B cell (primary cell): ENCODE results near the gene ZMYND8. TPM values are rescaled to one million over a fixed set of nuclear protein-coding genes. Genes with fewer than 3 reads are reported as not detected.

Experiments used
- ATAC-seq: fragments of 200-7000 bp; cut with Tn5 transposase; one replicate; pipeline ENCODE4 v1.10.0; 2021; ENCODE audit warnings: low read depth, mild to moderate bottlenecking, moderate number of reproducible peaks, moderate library complexity
- CTCF ChIA-PET: fragments of 350-600 bp; sonication (Branson Sonifier 250); formaldehyde crosslinking; loops from one replicate; lab custom pipeline; 2021; ENCODE audit warnings: antibody characterized with exemption, inconsistent platforms; lab: Charles Lee
- POLR2A ChIA-PET: fragments of 350-600 bp; sonication (Branson Sonifier 250); formaldehyde crosslinking; loops from one replicate; lab custom pipeline; 2021; ENCODE audit warnings: antibody characterized with exemption; lab: Charles Lee
- DNase-seq: peaks from one replicate; pipeline ENCODE4 v3.0.0; 2013
- H2AFZ ChIP-seq: 2 replicates; pipeline ENCODE4 v1.6.1; 2012; ENCODE audit warnings: mild to moderate bottlenecking, low read depth, low read length; ENCODE audit not compliant: insufficient read depth, poor library complexity, severe bottlenecking
- H3K27ac ChIP-seq, 2 donors: 1 replicate in 1 of 2; 2 replicates in 1 of 2; pipeline ENCODE4 v1.5.1; 2012 to 2013; ENCODE audit warnings: low read length in 2 of 2, mild to moderate bottlenecking in 2 of 2, moderate library complexity in 1 of 2
- H3K27me3 ChIP-seq, 4 experiments: fragments of 200-600 bp in 1 of 4; sonication (generic) in 1 of 4; replicated peaks in 1 of 4; 1 replicate in 2 of 4; 2 replicates in 2 of 4; pipeline versions ENCODE4 v1.6.1 to v1.7.0; 2013 to 2016; ENCODE audit warnings: low read length in 3 of 4, mild to moderate bottlenecking in 2 of 4, mixed read lengths in 1 of 4, moderate library complexity in 1 of 4; ENCODE audit not compliant: insufficient read depth in 4 of 4, control insufficient read depth in 3 of 4; ENCODE audit errors: control extremely low read depth in 1 of 4
- H3K36me3 ChIP-seq, 2 experiments: replicated peaks in 1 of 2; 1 replicate in 1 of 2; 2 replicates in 1 of 2; pipeline versions ENCODE4 v1.6.1 to v1.7.1; 2013; ENCODE audit warnings: low read length in 1 of 2; ENCODE audit not compliant: insufficient read depth in 2 of 2, control insufficient read depth in 1 of 2; ENCODE audit errors: control extremely low read depth in 1 of 2, extremely low read depth in 1 of 2
- H3K4me1 ChIP-seq, 2 donors: fragments of 200-600 bp in 1 of 2; sonication (generic) in 1 of 2; 1 replicate in 1 of 2; 2 replicates in 1 of 2; pipeline versions ENCODE4 v1.5.1 to v1.6.1; 2013 to 2017; ENCODE audit warnings: low read length in 2 of 2; ENCODE audit not compliant: control insufficient read depth in 2 of 2, insufficient read depth in 2 of 2
- H3K4me2 ChIP-seq: replicated peaks from 2 replicates; pipeline ENCODE3; 2012; ENCODE audit warnings: mild to moderate bottlenecking, low read depth, low read length; ENCODE audit not compliant: poor library complexity, severe bottlenecking
- H3K4me3 ChIP-seq, 5 experiments: fragments of 200-600 bp in 1 of 5; sonication (generic) in 1 of 5; 1 replicate in 3 of 5; 2 replicates in 2 of 5; pipeline versions ENCODE4 v1.5.1 to v1.7.0; 2011 to 2016; ENCODE audit warnings: low read length in 4 of 5, mild to moderate bottlenecking in 4 of 5, low read depth in 2 of 5, control low read depth in 1 of 5, moderate library complexity in 1 of 5; ENCODE audit not compliant: insufficient read depth in 1 of 5; ENCODE audit errors: control extremely low read depth in 1 of 5, extremely low read depth in 1 of 5
- H3K79me2 ChIP-seq: fragments of 200-600 bp; sonication (generic); one replicate; pipeline ENCODE4 v1.6.0; 2016; ENCODE audit warnings: low read length; ENCODE audit not compliant: control insufficient read depth, insufficient read depth
- H3K9ac ChIP-seq: fragments of 200-600 bp; sonication (generic); 2 replicates; pipeline ENCODE4 v1.6.1; 2017; ENCODE audit warnings: mild to moderate bottlenecking, low read length, moderate library complexity
- H3K9me3 ChIP-seq, 3 donors: one replicate each; pipeline versions ENCODE4 v1.6.1 to v1.7.1; 2013; ENCODE audit warnings: low read length in 2 of 3; ENCODE audit not compliant: control insufficient read depth in 2 of 3, insufficient read depth in 1 of 3; ENCODE audit errors: control extremely low read depth in 1 of 3
- H4K20me1 ChIP-seq: 2 replicates; pipeline ENCODE4 v1.6.0; 2012; ENCODE audit warnings: mild to moderate bottlenecking, low read length; ENCODE audit not compliant: insufficient read depth, control insufficient read depth, poor library complexity, severe bottlenecking
- H3K27ac Mint-ChIP-seq: one replicate; pipeline ENCODE4 v1.8.0; 2021; ENCODE audit warnings: mixed read lengths
- H3K27me3 Mint-ChIP-seq: one replicate; pipeline ENCODE4 v1.8.0; 2021; ENCODE audit warnings: mixed read lengths
- H3K4me1 Mint-ChIP-seq: one replicate; pipeline ENCODE4 v1.8.0; 2021; ENCODE audit warnings: mixed read lengths
- H3K4me3 Mint-ChIP-seq: one replicate; pipeline ENCODE4 v1.8.0; 2021; ENCODE audit warnings: mixed read lengths
- H3K9me3 Mint-ChIP-seq: one replicate; pipeline ENCODE4 v1.8.0; 2022; ENCODE audit warnings: mixed read lengths; ENCODE audit not compliant: insufficient read depth
- EZH2 ChIP-seq: IDR thresholded peaks from 2 replicates; pipeline ENCODE4 v1.6.1; 2012; ENCODE audit warnings: borderline replicate concordance, low read depth, mild to moderate bottlenecking, moderate library complexity, low read length; ENCODE audit not compliant: insufficient read depth, poor library complexity, severe bottlenecking
- WGBS: methylation state at CpG from one replicate; pipeline ENCODE4 v1.1.5; 2013; ENCODE audit warnings: missing lambda C conversion rate; ENCODE audit not compliant: insufficient coverage; 5-methylcytosine and 5-hydroxymethylcytosine counted together
- intact Hi-C: fragments of 100-400 bp; cut with micrococcal nuclease; formaldehyde crosslinking; loops from one replicate; pipeline ENCODE4 v1.10.0; 2022
- polyA plus RNA-seq: library from polyadenylated mRNA; depleted of rRNA; stranded (reverse); fragments of >200 nt; gene quantifications from 2 replicates; pipeline ENCODE4 v1.2.3, GENCODE V29; 2012
- total RNA-seq, 2 donors: library from RNA; stranded (reverse); fragments of 120-200 nt in 1 of 2; gene quantifications; 1 replicate in 1 of 2; 2 replicates in 1 of 2; pipeline versions ENCODE4 v1.2.3 to v1.2.4, GENCODE V29; 2013 to 2022
- TF ChIP-seq, protein P1 (sequence below): fragments of 200-600 bp; IDR thresholded peaks from one replicate; pipeline ENCODE4 v1.8.0; 2022; ENCODE audit warnings: antibody characterized with exemption, mild to moderate bottlenecking

The ZMYND8 gene
- total and polyA plus RNA-seq, 2 donors (not counting 1 experiment from before 2014, with no cell fraction given): 20.3 to 67.2 TPM

- H3K4me2 ChIP-seq: no peak overlapping the region
- H3K9me3 ChIP-seq: no peaks in the 10 kb centered on the region
- intact Hi-C loops: no loop called here
- H3K27me3 ChIP-seq: no peaks in the 10 kb centered on the region
- peaks cover 24 to 88% of the 10 kb centered on the region in 2 experiments for H3K36me3 ChIP-seq
- ChIA-PET POLR2A (interaction anchor here (0.6 kb wide), 1 partner anchor 375 kb away, joined by 8 read pairs; no protein-coding TSS in a partner anchor), CTCF (interaction anchor here (1.1 to 1.8 kb wide), 2 partner anchors 140 to 142 kb away, joined by 4 read pairs; no protein-coding TSS in a partner anchor)
- no peak for DNase-seq
- ATAC-seq: no peak
- H3K4me3 ChIP-seq: no peak overlapping the region
- Mint-ChIP-seq H3K4me1 (no peaks in the 10 kb centered on the region), H3K27ac (peak overlapping the region; percentile 50), H3K9me3 (no peaks in the 10 kb centered on the region), H3K4me3 (no peak overlapping the region), H3K27me3 (no peaks in the 10 kb centered on the region)
- no peak overlapping the region for H3K27ac ChIP-seq
- H3K79me2 ChIP-seq: peaks cover 61% of the 10 kb centered on the region
- WGBS: 100% methylated on average over 2 of the region's 3 CpGs
- H4K20me1 ChIP-seq: peaks cover 31% of the 10 kb centered on the region
- no peak overlapping the region for H2AFZ ChIP-seq
- TF ChIP-seq, protein P1, sequence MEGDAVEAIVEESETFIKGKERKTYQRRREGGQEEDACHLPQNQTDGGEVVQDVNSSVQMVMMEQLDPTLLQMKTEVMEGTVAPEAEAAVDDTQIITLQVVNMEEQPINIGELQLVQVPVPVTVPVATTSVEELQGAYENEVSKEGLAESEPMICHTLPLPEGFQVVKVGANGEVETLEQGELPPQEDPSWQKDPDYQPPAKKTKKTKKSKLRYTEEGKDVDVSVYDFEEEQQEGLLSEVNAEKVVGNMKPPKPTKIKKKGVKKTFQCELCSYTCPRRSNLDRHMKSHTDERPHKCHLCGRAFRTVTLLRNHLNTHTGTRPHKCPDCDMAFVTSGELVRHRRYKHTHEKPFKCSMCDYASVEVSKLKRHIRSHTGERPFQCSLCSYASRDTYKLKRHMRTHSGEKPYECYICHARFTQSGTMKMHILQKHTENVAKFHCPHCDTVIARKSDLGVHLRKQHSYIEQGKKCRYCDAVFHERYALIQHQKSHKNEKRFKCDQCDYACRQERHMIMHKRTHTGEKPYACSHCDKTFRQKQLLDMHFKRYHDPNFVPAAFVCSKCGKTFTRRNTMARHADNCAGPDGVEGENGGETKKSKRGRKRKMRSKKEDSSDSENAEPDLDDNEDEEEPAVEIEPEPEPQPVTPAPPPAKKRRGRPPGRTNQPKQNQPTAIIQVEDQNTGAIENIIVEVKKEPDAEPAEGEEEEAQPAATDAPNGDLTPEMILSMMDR: no peak
- no peak for TF ChIP-seq EZH2
- no peaks in the 10 kb centered on the region for H3K4me1 ChIP-seq
- H3K9ac ChIP-seq: no peak overlapping the region
These were observed 112.8 kb downstream of the ZMYND8 start for GRCh38 chr20:47243532-47244305.

- intact Hi-C loops: no loop called here
These were observed 113.5 kb downstream of the ZMYND8 start for GRCh38 chr20:47243003-47243402.

More at GRCh38 chr20:47243003-47243402, 113.5 kb downstream of the ZMYND8 start:
- H2AFZ ChIP-seq: no peak overlapping the region
- TF ChIP-seq, protein P1: no peak
- TF ChIP-seq EZH2: no peak
- H3K27me3 ChIP-seq: no peaks in the 10 kb centered on the region
- no peak for DNase-seq
- Mint-ChIP-seq H3K9me3 (no peaks in the 10 kb centered on the region), H3K27ac (peak overlapping the region; percentile 32), H3K27me3 (no peaks in the 10 kb centered on the region), H3K4me1 (no peaks in the 10 kb centered on the region), H3K4me3 (no peak overlapping the region)
- peaks cover 54% of the 10 kb centered on the region for H3K79me2 ChIP-seq
- peaks cover 24 to 88% of the 10 kb centered on the region in 2 experiments for H3K36me3 ChIP-seq
- 100% methylated on average over 3 of the region's 4 CpGs for WGBS
- no peak overlapping the region for H3K4me3 ChIP-seq
- POLR2A ChIA-PET: no interaction called here
- no peak overlapping the region for H3K9ac ChIP-seq
- no peak overlapping the region for H3K27ac ChIP-seq
- peaks cover 27% of the 10 kb centered on the region for H4K20me1 ChIP-seq
- no peak for ATAC-seq
- H3K4me1 ChIP-seq: no peaks in the 10 kb centered on the region
- H3K9me3 ChIP-seq: no peaks in the 10 kb centered on the region
- H3K4me2 ChIP-seq: no peak overlapping the region
- CTCF ChIA-PET: interaction anchor here (0.6 to 1.8 kb wide), 3 partner anchors 30 to 414 kb away, joined by 4 to 5 read pairs (median 4); no protein-coding TSS in a partner anchor
